GM21360 (cell line): ENCODE data around the gene ABCC1.

Source experiments
- ATAC-seq: cut with Tn5 transposase; IDR thresholded peaks from one replicate; pipeline ENCODE4 v1.9.1; 2021; ENCODE audit warnings: mild to moderate bottlenecking, moderate library complexity; ENCODE audit not compliant: unreplicated experiment

ABCC1 gene

GRCh38 chr16:15988268-15989013, 39.0 kb downstream of the ABCC1 start:
- no peak for ATAC-seq

- no peak for ATAC-seq
Observed at GRCh38 chr16:15990902-15991301, 41.5 kb downstream of the ABCC1 start.

GRCh38 chr16:15993128-15993527, 43.7 kb downstream of the ABCC1 start:
- ATAC-seq, result no peak

- ATAC-seq, result no peak
Observed at GRCh38 chr16:15993541-15993940, 44.1 kb downstream of the ABCC1 start.

- no peak for ATAC-seq
Observed at GRCh38 chr16:15993946-15994665, 44.7 kb downstream of the ABCC1 start.

- no peak for ATAC-seq
Observed at GRCh38 chr16:15996432-15997109, 47.2 kb downstream of the ABCC1 start.

GRCh38 chr16:16000685-16001084, 51.3 kb downstream of the ABCC1 start:
- ATAC-seq, result no peak

GRCh38 chr16:16001596-16002255, 52.3 kb downstream of the ABCC1 start:
- no peak for ATAC-seq

- ATAC-seq, result no peak
Observed at GRCh38 chr16:16003719-16004313, 54.4 kb downstream of the ABCC1 start.

GRCh38 chr16:16004314-16004749, 54.9 kb downstream of the ABCC1 start:
- ATAC-seq, result no peak

GRCh38 chr16:16005721-16006120, 56.3 kb downstream of the ABCC1 start:
- no peak for ATAC-seq

- no peak for ATAC-seq
Observed at GRCh38 chr16:16006650-16007049, 57.2 kb downstream of the ABCC1 start.

GRCh38 chr16:16007743-16008111, 58.3 kb downstream of the ABCC1 start:
- ATAC-seq, result peak; percentile 63

- ATAC-seq, result no peak
Observed at GRCh38 chr16:16008666-16009065, 59.2 kb downstream of the ABCC1 start.

- ATAC-seq, result no peak
Observed at GRCh38 chr16:16009401-16009800, 60.0 kb downstream of the ABCC1 start.

- ATAC-seq, result no peak
Observed at GRCh38 chr16:16010194-16010593, 60.8 kb downstream of the ABCC1 start.

- no peak for ATAC-seq
Observed at GRCh38 chr16:16012144-16012543, 62.7 kb downstream of the ABCC1 start.

GRCh38 chr16:16013812-16014211, 64.4 kb downstream of the ABCC1 start:
- no peak for ATAC-seq

- no peak for ATAC-seq
Observed at GRCh38 chr16:16014329-16015224, 65.2 kb downstream of the ABCC1 start.

- no peak for ATAC-seq
Observed at GRCh38 chr16:16015849-16016248, 66.4 kb downstream of the ABCC1 start.
